Neuronal stem cell (in vitro differentiated cells): ENCODE measurements around the gene SMARCD3.

Source experiments
- DNase-seq: peaks from one replicate; pipeline ENCODE4 v3.0.0-alpha.2; 2013; ENCODE audit warnings: low spot score
- H2AFZ ChIP-seq: one replicate; pipeline ENCODE4 v1.6.1; 2013; ENCODE audit warnings: mild to moderate bottlenecking, low read length, inconsistent platforms
- H2AK5ac ChIP-seq: 2 replicates; pipeline ENCODE4 v1.6.1; 2013; ENCODE audit warnings: low read depth, mild to moderate bottlenecking, inconsistent platforms, low read length, moderate library complexity, mixed read lengths
- H2BK120ac ChIP-seq: 2 replicates; pipeline ENCODE4 v1.6.1; 2013; ENCODE audit warnings: low read depth, mild to moderate bottlenecking, inconsistent platforms, low read length, moderate library complexity, mixed read lengths
- H2BK12ac ChIP-seq: one replicate; pipeline ENCODE4 v1.6.1; 2013; ENCODE audit warnings: low read length, inconsistent platforms
- H2BK15ac ChIP-seq: 2 replicates; pipeline ENCODE4 v1.6.1; 2013; ENCODE audit warnings: mild to moderate bottlenecking, low read length, inconsistent platforms, mixed read lengths
- H2BK5ac ChIP-seq: one replicate; pipeline ENCODE4 v1.6.1; 2013; ENCODE audit warnings: inconsistent platforms, mild to moderate bottlenecking, low read length, moderate library complexity
- H3K14ac ChIP-seq: one replicate; pipeline ENCODE4 v1.6.1; 2013; ENCODE audit warnings: low read length, inconsistent platforms
- H3K18ac ChIP-seq: 2 replicates; pipeline ENCODE4 v1.6.1; 2013; ENCODE audit warnings: low read length, inconsistent platforms
- H3K23ac ChIP-seq: 2 replicates; pipeline ENCODE4 v1.6.1; 2013; ENCODE audit warnings: low read depth, mild to moderate bottlenecking, mixed read lengths, low read length, inconsistent platforms; ENCODE audit not compliant: poor library complexity
- H3K27ac ChIP-seq: replicated peaks from 3 replicates; pipeline ENCODE4 v1.5.1; 2013; ENCODE audit warnings: low read length, inconsistent platforms
- H3K27me3 ChIP-seq, 3 experiments: 2 replicates each; pipeline ENCODE4 v1.6.1; 2013; ENCODE audit warnings: low read length in 3 of 3, mild to moderate bottlenecking in 2 of 3, inconsistent platforms in 1 of 3, low read depth in 1 of 3, mixed read lengths in 1 of 3, moderate library complexity in 1 of 3; ENCODE audit not compliant: control insufficient read depth in 3 of 3, insufficient read depth in 3 of 3
- H3K36me3 ChIP-seq, 2 donors: replicated peaks in 1 of 2; 2 replicates each; pipeline ENCODE4 v1.6.1; 2013; ENCODE audit warnings: low read length in 2 of 2; ENCODE audit not compliant: control insufficient read depth in 2 of 2, insufficient read depth in 2 of 2
- H3K4ac ChIP-seq: 2 replicates; pipeline ENCODE4 v1.6.1; 2013; ENCODE audit warnings: inconsistent platforms, mild to moderate bottlenecking, low read length, moderate library complexity
- H3K4me1 ChIP-seq, 2 donors: 1 replicate in 1 of 2; 2 replicates in 1 of 2; pipeline ENCODE4 v1.6.1; 2013; ENCODE audit warnings: low read length in 2 of 2, low read depth in 1 of 2; ENCODE audit not compliant: control insufficient read depth in 2 of 2, insufficient read depth in 1 of 2
- H3K4me2 ChIP-seq: one replicate; pipeline ENCODE4 v1.6.1; 2013; ENCODE audit warnings: mild to moderate bottlenecking, low read length, inconsistent platforms; ENCODE audit not compliant: insufficient read depth, poor library complexity, severe bottlenecking
- H3K4me3 ChIP-seq, 2 donors: 2 replicates each; pipeline ENCODE4 v1.5.1; 2013; ENCODE audit warnings: low read length in 2 of 2, mild to moderate bottlenecking in 2 of 2, inconsistent platforms in 1 of 2, moderate library complexity in 1 of 2
- H3K79me1 ChIP-seq: one replicate; pipeline ENCODE4 v1.6.1; 2013; ENCODE audit warnings: low read depth, mild to moderate bottlenecking, inconsistent platforms, low read length, moderate library complexity
- H3K9ac ChIP-seq: one replicate; pipeline ENCODE4 v1.6.1; 2013; ENCODE audit warnings: mild to moderate bottlenecking, low read depth, low read length, inconsistent platforms; ENCODE audit not compliant: poor library complexity
- H3K9me3 ChIP-seq, 2 donors: replicated peaks in 1 of 2; 2 replicates each; pipeline versions ENCODE3 to v1.6.1; 2013; ENCODE audit warnings: low read length in 2 of 2, mild to moderate bottlenecking in 2 of 2, inconsistent platforms in 1 of 2, low read depth in 1 of 2, mixed read lengths in 1 of 2, moderate library complexity in 1 of 2; ENCODE audit not compliant: control insufficient read depth in 2 of 2, insufficient read depth in 1 of 2
- H4K8ac ChIP-seq: one replicate; pipeline ENCODE4 v1.6.1; 2013; ENCODE audit warnings: low read depth, mild to moderate bottlenecking, inconsistent platforms, low read length, moderate library complexity
- H4K91ac ChIP-seq: one replicate; pipeline ENCODE4 v1.6.1; 2013; ENCODE audit warnings: low read length, low read depth, mild to moderate bottlenecking, inconsistent platforms; ENCODE audit not compliant: poor library complexity
- WGBS, 2 donors: extraction: QIAGEN DNeasy Blood & Tissue Kit; methylation state at CpG; one replicate each; pipeline ENCODE4 v1.1.7; 2013; ENCODE audit warnings: missing lambda C conversion rate in 2 of 2, mixed read lengths in 1 of 2; ENCODE audit not compliant: insufficient read length in 2 of 2, insufficient replicate concordance in 1 of 2; ENCODE audit errors: extremely low coverage in 2 of 2; 5-methylcytosine and 5-hydroxymethylcytosine counted together

Gene SMARCD3

GRCh38 chr7:151252561-151252835 is 4.0 kb upstream of the SMARCD3 start:
- Histone ChIP-seq H3K9me3 (no peaks in the 10 kb centered on the region), H2AK5ac (peak overlapping the region; percentile 91), H3K4me1 (peaks cover 29 to 34% of the 10 kb centered on the region in 2 donors), H2BK15ac (peak overlapping the region; percentile 94), H2BK120ac (no peak overlapping the region), H4K8ac (peak overlapping the region; percentile 98), H3K23ac (peak overlapping the region; percentile 59), H3K14ac (peak overlapping the region; percentile 77), H2AFZ (peak overlapping the region; percentile 93), H3K18ac (peak overlapping the region; percentile 96), H3K36me3 (no peaks in the 10 kb centered on the region), H3K9ac (peak overlapping the region; percentile 78), H3K4me3 (peak overlapping the region; percentile 81 to 87), H3K4me2 (peak overlapping the region; percentile 91), H3K27me3 (peaks cover 0 to 11% (median 11%) of the 10 kb centered on the region in 3 experiments), H2BK5ac (peak overlapping the region; percentile 84), H3K79me1 (peaks cover 1% of the 10 kb centered on the region), H4K91ac (peak overlapping the region; percentile 95), H3K27ac (peak overlapping the region; percentile 59), H3K4ac (peak overlapping the region; percentile 85), H2BK12ac (peak overlapping the region; percentile 43)
- DNase-seq: no peak
- WGBS, 2 donors: no CpG with 5 or more reads among the region's 9 CpGs

GRCh38 chr7:151251689-151252560 is 3.4 kb upstream of the SMARCD3 start:
- Histone ChIP-seq H2BK12ac (peak overlapping the region; percentile 75), H2AFZ (peak overlapping the region; percentile 93), H3K27ac (peak overlapping the region; percentile 59), H4K91ac (peak overlapping the region; percentile 95), H3K36me3 (no peaks in the 10 kb centered on the region), H3K27me3 (peaks cover 0 to 11% (median 11%) of the 10 kb centered on the region in 3 experiments), H2BK120ac (peak overlapping the region; percentile 50), H2BK5ac (peak overlapping the region; percentile 84), H3K9me3 (no peaks in the 10 kb centered on the region), H3K18ac (peak overlapping the region; percentile 96), H3K4me3 (peak overlapping the region; percentile 81 to 87), H3K9ac (peak overlapping the region; percentile 88), H3K4me2 (peak overlapping the region; percentile 91), H2AK5ac (peak overlapping the region; percentile 91), H3K23ac (peak overlapping the region; percentile 82), H3K4me1 (peaks cover 29 to 39% of the 10 kb centered on the region in 2 donors), H3K79me1 (peaks cover 1% of the 10 kb centered on the region), H4K8ac (peak overlapping the region; percentile 98), H2BK15ac (peak overlapping the region; percentile 94), H3K14ac (peak overlapping the region; percentile 77), H3K4ac (no peak overlapping the region)
- WGBS, 2 donors: no CpG with 5 or more reads among the region's 79 CpGs
- DNase-seq: peak; percentile 61

GRCh38 chr7:151251328-151251688 is 2.8 kb upstream of the SMARCD3 start:
- Histone ChIP-seq H2BK120ac (peak overlapping the region; percentile 50), H2BK5ac (peak overlapping the region; percentile 84), H2BK15ac (peak overlapping the region; percentile 11), H3K14ac (no peak overlapping the region), H3K27me3 (peaks cover 0 to 16% (median 6%) of the 10 kb centered on the region in 3 experiments), H4K91ac (no peak overlapping the region), H3K23ac (peak overlapping the region; percentile 82), H2AK5ac (peak overlapping the region; percentile 64), H4K8ac (no peak overlapping the region), H3K9ac (peak overlapping the region; percentile 88), H3K4me1 (peaks cover 33 to 46% of the 10 kb centered on the region in 2 donors), H3K27ac (no peak overlapping the region), H3K79me1 (peaks cover 1% of the 10 kb centered on the region), H3K4me3 (peak overlapping the region; percentile 81 to 87), H3K18ac (peak overlapping the region; percentile 86), H3K4me2 (peak overlapping the region; percentile 91), H3K4ac (no peak overlapping the region), H3K9me3 (no peaks in the 10 kb centered on the region), H2AFZ (peak overlapping the region; percentile 88), H3K36me3 (no peaks in the 10 kb centered on the region), H2BK12ac (peak overlapping the region; percentile 75)
- peak; percentile 23 for DNase-seq
- no CpG with 5 or more reads among the region's 19 CpGs for WGBS, 2 donors
